Tibial nerve (tissue), 4 donors: ENCODE data around the gene KCNE3. TPM values are rescaled to one million over a fixed set of nuclear protein-coding genes. Genes with fewer than 3 reads are reported as not detected.

ENCODE experiments used
- DNase-seq, 2 donors: peaks; one replicate each; pipeline ENCODE4 v3.0.0-alpha.2; 2019; ENCODE audit warnings: low spot score in 2 of 2
- H3K27ac ChIP-seq, 4 donors: fragments of 200-600 bp; sonication (generic) in 3 of 4; one replicate each; pipeline ENCODE4 v1.5.1; 2017 to 2019; ENCODE audit warnings: mild to moderate bottlenecking in 1 of 4
- H3K27me3 ChIP-seq, 2 donors: fragments of 200-600 bp; sonication (generic) in 1 of 2; one replicate each; pipeline versions ENCODE4 v1.5.1 to v1.6.0; 2017 to 2019
- H3K36me3 ChIP-seq, 3 donors: fragments of 200-600 bp; sonication (generic); one replicate each; pipeline ENCODE4 v1.5.1; 2018 to 2019
- H3K4me1 ChIP-seq, 4 donors: fragments of 200-600 bp; sonication (generic) in 3 of 4; one replicate each; pipeline ENCODE4 v1.5.1; 2017 to 2019
- H3K4me3 ChIP-seq, 4 donors: fragments of 200-600 bp; sonication (generic) in 3 of 4; one replicate each; pipeline ENCODE4 v1.5.1; 2017 to 2019; ENCODE audit warnings: mild to moderate bottlenecking in 1 of 4, moderate library complexity in 1 of 4
- H3K9me3 ChIP-seq, 4 donors: fragments of 200-600 bp; sonication (generic) in 3 of 4; one replicate each; pipeline ENCODE4 v1.5.1; 2017 to 2019
- CTCF ChIP-seq, 5 experiments: fragments of 200-600 bp in 3 of 5; fragments of 450-650 bp in 2 of 5; sonication (generic) in 3 of 5; IDR thresholded peaks; one replicate each; pipeline ENCODE4 v1.5.1; 2016 to 2019; ENCODE audit warnings: antibody characterized with exemption in 5 of 5, mild to moderate bottlenecking in 3 of 5, moderate library complexity in 2 of 5
- EP300 ChIP-seq, 2 donors: sonication (generic); formaldehyde crosslinking; IDR thresholded peaks; one replicate each; pipeline ENCODE4 v1.6.1; 2017; ENCODE audit warnings: antibody characterized with exemption in 2 of 2, mild to moderate bottlenecking in 1 of 2
- POLR2A ChIP-seq, 2 donors: fragments of 450-650 bp; IDR thresholded peaks; one replicate each; pipeline ENCODE4 v1.6.1; 2017; ENCODE audit warnings: antibody characterized with exemption in 2 of 2, mild to moderate bottlenecking in 2 of 2, moderate library complexity in 2 of 2
- WGBS, 2 donors: methylation state at CpG; one replicate each; pipeline ENCODE4 v1.1.5; 2018; 5-methylcytosine and 5-hydroxymethylcytosine counted together
- total RNA-seq, 4 donors: library from RNA; depleted of rRNA; stranded (reverse); fragments of >200 nt; gene quantifications; one replicate each; pipeline ENCODE4 v1.1.0, GENCODE V29; 2016

The KCNE3 gene
- total RNA-seq, 4 donors from 2014 or later, result 5.7 to 8.5 (median 6.7) TPM

- WGBS, 2 donors, result 31 to 39% methylated on average over 10 of the region's 10 CpGs
- DNase-seq, result peak; percentile 36 to 64
- Histone ChIP-seq H3K4me3 (no peak overlapping the region), H3K27me3 (no peaks in the 10 kb centered on the region), H3K9me3 (no peaks in the 10 kb centered on the region), H3K27ac (no peak overlapping the region), H3K36me3 (peaks cover 0 to 14% (median 0%) of the 10 kb centered on the region in 3 donors), H3K4me1 (peaks cover 0 to 3% (median 0%) of the 10 kb centered on the region in 4 donors)
- TF ChIP-seq CTCF (IDR thresholded peaks at IDR 0.05) (peak; percentile 50 to 70 (median 62)), POLR2A (IDR thresholded peaks at IDR 0.05) (no peak), EP300 (IDR thresholded peaks at IDR 0.05) (no peak)
Measured at GRCh38 chr11:74453373-74453975, 13.9 kb downstream of the KCNE3 start.

GRCh38 chr11:74452366-74452765, 15.0 kb downstream of the KCNE3 start:
- H3K4me3 ChIP-seq, result no peak overlapping the region
- H3K9me3 ChIP-seq, result no peaks in the 10 kb centered on the region
- TF ChIP-seq CTCF (IDR thresholded peaks at IDR 0.05), result no peak
- no peak for TF ChIP-seq EP300 (IDR thresholded peaks at IDR 0.05)
- TF ChIP-seq POLR2A (IDR thresholded peaks at IDR 0.05), result no peak
- peaks cover 0 to 9% (median 0%) of the 10 kb centered on the region in 3 donors for H3K36me3 ChIP-seq
- WGBS, 2 donors, result 71 to 82% methylated on average over 3 of the region's 3 CpGs
- H3K4me1 ChIP-seq, result peaks cover 0 to 3% (median 0%) of the 10 kb centered on the region in 4 donors
- no peak overlapping the region for H3K27ac ChIP-seq
- H3K27me3 ChIP-seq, result no peaks in the 10 kb centered on the region
- no peak for DNase-seq

- H3K9me3 ChIP-seq, result no peaks in the 10 kb centered on the region
- no peaks in the 10 kb centered on the region for H3K27me3 ChIP-seq
- H3K4me1 ChIP-seq, result peaks cover 0 to 3% (median 0%) of the 10 kb centered on the region in 4 donors
- H3K36me3 ChIP-seq, result no peaks in the 10 kb centered on the region
- no peak overlapping the region for H3K27ac ChIP-seq
- no peak overlapping the region for H3K4me3 ChIP-seq
- TF ChIP-seq POLR2A (IDR thresholded peaks at IDR 0.05), result no peak
- 70 to 78% methylated on average over 6 of the region's 6 CpGs for WGBS, 2 donors
- DNase-seq, result no peak
Measured at GRCh38 chr11:74450318-74450717, 17.0 kb downstream of the KCNE3 start.

GRCh38 chr11:74449369-74449931, 17.9 kb downstream of the KCNE3 start:
- H3K4me3 ChIP-seq, result no peak overlapping the region
- no peaks in the 10 kb centered on the region for H3K27me3 ChIP-seq
- H3K27ac ChIP-seq, result no peak overlapping the region
- H3K9me3 ChIP-seq, result no peaks in the 10 kb centered on the region
- WGBS, 2 donors, result 40 to 45% methylated on average over 2 of the region's 2 CpGs
- TF ChIP-seq POLR2A (IDR thresholded peaks at IDR 0.05) (no peak), CTCF (IDR thresholded peaks at IDR 0.05) (peak; percentile 53 to 87 (median 66)), EP300 (IDR thresholded peaks at IDR 0.05) (peak in 1 of 2 donors; percentile 37)
- DNase-seq, result peak in 1 of 2 donors; percentile 74
- no peaks in the 10 kb centered on the region for H3K36me3 ChIP-seq
- H3K4me1 ChIP-seq, result peaks cover 0 to 3% (median 0%) of the 10 kb centered on the region in 4 donors

GRCh38 chr11:74447720-74448119, 19.6 kb downstream of the KCNE3 start:
- no peaks in the 10 kb centered on the region for H3K27me3 ChIP-seq
- H3K4me3 ChIP-seq, result no peak overlapping the region
- no peak for DNase-seq
- TF ChIP-seq CTCF (IDR thresholded peaks at IDR 0.05) (no peak), POLR2A (IDR thresholded peaks at IDR 0.05) (no peak), EP300 (IDR thresholded peaks at IDR 0.05) (no peak)
- no peaks in the 10 kb centered on the region for H3K9me3 ChIP-seq
- H3K4me1 ChIP-seq, result peaks cover 0 to 3% (median 0%) of the 10 kb centered on the region in 4 donors
- no peak overlapping the region for H3K27ac ChIP-seq
- no peaks in the 10 kb centered on the region for H3K36me3 ChIP-seq
